GM12878 (cell line): Measurements from ENCODE around the gene PAXX. TPM values are rescaled to one million over a fixed set of nuclear protein-coding genes. Genes with fewer than 3 reads are reported as not detected.

Experiments
- ATAC-seq: fragments of 200-7000 bp; cut with Tn5 transposase; 3 replicates; pipeline ENCODE4 v1.9.1; 2020; ENCODE audit warnings: mild to moderate bottlenecking, moderate library complexity
- Bru-seq: library from RNA; stranded (reverse); fragments of 400-500 nt; gene quantifications from one replicate; lab custom pipeline; 2021; lab: Mats Ljungman, UMichigan
- BruChase-seq, 2 experiments: library from RNA; stranded (reverse); fragments of 400-500 nt; gene quantifications; one replicate each; lab custom pipeline; 2021; lab: Mats Ljungman, UMichigan
- BruUV-seq: library from RNA; stranded (reverse); fragments of 400-500 nt; replicated peaks from 2 replicates; lab custom pipeline; 2021; lab: Mats Ljungman, UMichigan
- CTCF ChIA-PET: fragments of 300-600 bp; sonication (Branson Sonifier 250); formaldehyde crosslinking; extraction: SDS; loops from one replicate; lab custom pipeline; 2021; ENCODE audit warnings: inconsistent platforms; lab: Yijun Ruan, JAX
- POLR2A ChIA-PET: fragments of 350-600 bp; formaldehyde crosslinking; extraction: SDS; loops from one replicate; lab custom pipeline; 2021; ENCODE audit warnings: inconsistent platforms; lab: Charles Lee
- RAD21 ChIA-PET: fragments of 300-600 bp; sonication (Branson Sonifier 250); formaldehyde crosslinking; loops from one replicate; lab custom pipeline; 2023; ENCODE audit warnings: antibody characterized with exemption; ENCODE audit not compliant: unreplicated experiment; lab: Charles Lee
- SMC1A ChIA-PET: fragments of 300-600 bp; sonication (Branson Sonifier 250); formaldehyde crosslinking; loops from one replicate; lab custom pipeline; 2023; ENCODE audit not compliant: unreplicated experiment, uncharacterized antibody; lab: Charles Lee
- DNase-seq: peaks from one replicate; pipeline ENCODE4 v3.0.0-alpha.2; 2011; ENCODE audit warnings: low read depth, low spot score
- FAIRE-seq: peaks from 3 replicates; lab custom pipeline; 2011; peaks lifted over from hg19 to GRCh38; lab: Jason Lieb, UNC
- H2AFZ ChIP-seq: 2 replicates; pipeline ENCODE4 v1.6.0; 2011; ENCODE audit warnings: low read depth, low read length, control low read depth; ENCODE audit not compliant: control insufficient read depth
- H3K27ac ChIP-seq: 2 replicates; pipeline ENCODE4 v1.5.1; 2011; ENCODE audit warnings: control low read depth; ENCODE audit not compliant: control insufficient read depth, insufficient read depth
- H3K27me3 ChIP-seq, 2 experiments: replicated peaks in 1 of 2; 2 replicates each; pipeline versions ENCODE4 v1.6.0 to v1.6.1; 2011; ENCODE audit warnings: low read length in 1 of 2; ENCODE audit not compliant: control insufficient read depth in 2 of 2, insufficient read depth in 2 of 2
- H3K36me3 ChIP-seq, 2 experiments: 2 replicates each; pipeline ENCODE4 v1.5.1; 2011; ENCODE audit warnings: low read length in 1 of 2; ENCODE audit not compliant: control insufficient read depth in 2 of 2, insufficient read depth in 2 of 2
- H3K4me1 ChIP-seq: 2 replicates; pipeline ENCODE4 v1.6.1; 2011; ENCODE audit warnings: mild to moderate bottlenecking, low read length, moderate library complexity, mixed read lengths; ENCODE audit not compliant: control insufficient read depth, insufficient read depth
- H3K4me2 ChIP-seq: 2 replicates; pipeline ENCODE4 v1.6.0; 2011; ENCODE audit warnings: control low read depth; ENCODE audit not compliant: control insufficient read depth, insufficient read depth
- H3K4me3 ChIP-seq: fragments of 200-600 bp; sonication (generic); 2 replicates; pipeline ENCODE4 v1.5.1; 2016
- H3K79me2 ChIP-seq: 2 replicates; pipeline ENCODE4 v1.6.0; 2011; ENCODE audit warnings: low read length; ENCODE audit not compliant: control insufficient read depth, insufficient read depth
- H3K9ac ChIP-seq: 2 replicates; pipeline ENCODE4 v1.8.0; 2011; ENCODE audit warnings: low read length, control low read depth, mixed read lengths; ENCODE audit not compliant: control insufficient read depth, insufficient read depth
- H3K9me3 ChIP-seq: replicated peaks from 3 replicates; pipeline ENCODE4 v1.5.1; 2011; ENCODE audit warnings: mild to moderate bottlenecking, low read length; ENCODE audit not compliant: control insufficient read depth, insufficient read depth
- H4K20me1 ChIP-seq: 2 replicates; pipeline ENCODE4 v1.6.0; 2011; ENCODE audit not compliant: control insufficient read depth, insufficient read depth
- BRCA1 ChIP-seq: IDR thresholded peaks from 2 replicates; pipeline ENCODE4 v1.6.1; 2011; ENCODE audit warnings: low read depth, low read length, improper control_type of control experiment
- CUX1 ChIP-seq: IDR thresholded peaks from 2 replicates; pipeline ENCODE4 v1.6.1; 2012; ENCODE audit warnings: improper control_type of control experiment, low read depth, low read length; ENCODE audit not compliant: insufficient replicate concordance
- HCFC1 ChIP-seq: fragments of 150-350 bp; IDR thresholded peaks from 2 replicates; pipeline ENCODE4 v1.6.1; 2014; ENCODE audit warnings: low read length
- MLLT1 ChIP-seq: fragments of 450-650 bp; IDR thresholded peaks from 2 replicates; pipeline ENCODE4 v1.6.1; 2016; ENCODE audit warnings: mild to moderate bottlenecking
- NFIC ChIP-seq: IDR thresholded peaks from 2 replicates; pipeline ENCODE4 v1.6.1; 2012; ENCODE audit warnings: low read depth, mild to moderate bottlenecking, inconsistent platforms, low read length, moderate library complexity
- NR2F1 ChIP-seq: fragments of 450-650 bp; conservative IDR thresholded peaks from 2 replicates; pipeline ENCODE4 v1.6.1; 2017; ENCODE audit warnings: mild to moderate bottlenecking
- RAD51 ChIP-seq: fragments of 450-650 bp; IDR thresholded peaks from 2 replicates; pipeline ENCODE4 v1.6.1; 2016; ENCODE audit warnings: moderate library complexity, mild to moderate bottlenecking, inconsistent platforms
- RB1 ChIP-seq: fragments of 450-650 bp; formaldehyde crosslinking; IDR thresholded peaks from 2 replicates; pipeline ENCODE4 v1.6.1; 2017; ENCODE audit warnings: mild to moderate bottlenecking, borderline replicate concordance
- ZBED1 ChIP-seq: IDR thresholded peaks from 2 replicates; pipeline ENCODE4 v1.6.1; 2016; ENCODE audit warnings: borderline replicate concordance
- ZNF217 ChIP-seq: fragments of 450-650 bp; IDR thresholded peaks from 2 replicates; pipeline ENCODE4 v1.6.1; 2017; ENCODE audit warnings: antibody characterized with exemption, mild to moderate bottlenecking
- ZNF274 ChIP-seq: IDR thresholded peaks from one replicate; pipeline ENCODE4 v1.8.0; 2011; ENCODE audit not compliant: insufficient read length, insufficient read depth
- WGBS: methylation state at CpG from one replicate; pipeline ENCODE4 v1.1.6; 2016; ENCODE audit warnings: low lambda C conversion rate; ENCODE audit not compliant: insufficient replicate concordance, insufficient coverage; ENCODE audit errors: missing lambda C conversion rate; 5-methylcytosine and 5-hydroxymethylcytosine counted together
- in situ Hi-C: fragments of 300-500 bp; cut with MboI; formaldehyde crosslinking; loops from 9 replicates; pipeline ENCODE4 v1.14.3; 2018; ENCODE audit warnings: mixed read lengths
- intact Hi-C: fragments of 100-400 bp; cut with micrococcal nuclease; formaldehyde crosslinking; loops from one replicate; pipeline ENCODE4 v1.14.2; 2022; ENCODE audit not compliant: unreplicated experiment
- long read RNA-seq, 2 experiments: library from polyadenylated mRNA; unstranded; transcript quantifications; one replicate each; pipeline ENCODE4 v2.0.0, GENCODE V29; 2019 to 2020
- polyA minus RNA-seq, 3 experiments: library from RNA; depleted of rRNA, polyadenylated mRNA; stranded (reverse); fragments of >200 nt; gene quantifications; 2 replicates each; pipeline ENCODE4 v1.2.3, GENCODE V29; 2011
- polyA plus RNA-seq, 11 experiments: library from polyadenylated mRNA; depleted of rRNA in 4 of 11; unstranded in 6 of 11; stranded (reverse) in 5 of 11; fragments of >200 nt; fragmentation: Nextera tagmentation in 4 of 11; fragmentation: Illumina TruSeq in 1 of 11; extraction: Ambion mirVana in 4 of 11; extraction: Trizol in 1 of 11; gene quantifications; 1 replicate in 1 of 11; 2 replicates in 10 of 11; pipeline versions ENCODE4 v1.2.1 to v1.2.3, GENCODE V29; 2011 to 2016; ENCODE audit warnings: inconsistent platforms in 2 of 11, missing spikeins in 2 of 11, low read depth in 1 of 11
- total RNA-seq, 4 experiments: library from RNA; depleted of rRNA in 3 of 4; stranded (reverse); fragments of >200 nt in 3 of 4; fragmentation: Illumina TruSeq in 1 of 4; extraction: Trizol in 1 of 4; gene quantifications; 2 replicates each; pipeline versions ENCODE4 v1.2.1 to v1.2.3, GENCODE V29; 2013 to 2021

Gene PAXX
- total RNA-seq (2013; cell fraction: nucleolus; rRNA removed) = 9.5 and 11.5 TPM in 2 replicates
- total RNA-seq (2014; rRNA removed) = 30.9 and 44.3 TPM in 2 replicates
- total RNA-seq (2014; rRNA removed; fragmentation: Illumina TruSeq; extraction: Trizol) = 10.5 and 14.7 TPM in 2 replicates
- 47.7 and 49.3 TPM in 2 replicates for total RNA-seq (2021)
- polyA plus RNA-seq (2011; ENCODE audit: low read depth) = 4.3 TPM
- 6.2 and 10.9 TPM in 2 replicates for polyA plus RNA-seq (2011; rRNA removed)
- polyA plus RNA-seq (2011; cell fraction: cytosol; rRNA removed) = 17.6 and 32.9 TPM in 2 replicates
- 78.2 and 86.4 TPM in 2 replicates for polyA plus RNA-seq (2011; cell fraction: nucleus; rRNA removed)
- 17.3 and 17.5 TPM in 2 replicates for polyA plus RNA-seq (2012)
- 1.4 and 4.1 TPM in 2 replicates for polyA plus RNA-seq (2014; fragmentation: Illumina TruSeq; extraction: Trizol)
- polyA plus RNA-seq (2014; fragmentation: Nextera tagmentation; extraction: Ambion mirVana) = 1 to 10 TPM in 1 of 2 experiments, under 1 TPM in 1; 0.18 to 2.9 TPM
- polyA plus RNA-seq (2014; rRNA removed) = 50.6 and 67.5 TPM in 2 replicates
- 10 to 100 TPM; 60.1 to 60.6 TPM for polyA plus RNA-seq (2016; fragmentation: Nextera tagmentation; extraction: Ambion mirVana)
- 3.0 and 4.4 TPM in 2 replicates for polyA minus RNA-seq (2011; rRNA and poly(A)+ RNA removed)
- 3.3 and 5.2 TPM in 2 replicates for polyA minus RNA-seq (2011; cell fraction: cytosol; rRNA and poly(A)+ RNA removed)
- polyA minus RNA-seq (2011; cell fraction: nucleus; rRNA and poly(A)+ RNA removed) = 17.0 and 31.3 TPM in 2 replicates
- Bru-seq, nascent RNA = percentile 58 among the genes with signal in this experiment
- BruChase-seq, experiment 1, labeled RNA remaining after a 6-hour chase = percentile 61 among the genes with signal in this experiment
- percentile 54 among the genes with signal in this experiment for BruChase-seq, experiment 2, labeled RNA remaining after a 2-hour chase
- long read RNA-seq, experiment 1, transcript PAXX-201 (7 exons, 812 nt) = major isoform, 16 of 24 reads
- long read RNA-seq, experiment 1, partial matches to known transcripts = 1 of 24 reads
- long read RNA-seq, experiment 1, other reads (novel, unspliced or antisense) = 5 of 24 reads
- long read RNA-seq, experiment 2, partial matches to known transcripts = 0 of 13 reads
- long read RNA-seq, experiment 2, other reads (novel, unspliced or antisense) = 7 of 13 reads

GRCh38 chr9:136991993-136992818, at the start of gene PAXX:
Gene PAXX, plus strand, starts transcription at chr9:136992422. Its CDS starts 22 bp downstream, at chr9:136992444.
- RAD21 ChIA-PET = interaction anchor here (1.3 to 1.7 kb wide), 2 partner anchors 45 to 226 kb away, joined by 3 to 8 read pairs; no protein-coding TSS in a partner anchor
- Histone ChIP-seq H3K9me3 (no peaks in the 10 kb centered on the region; the same call in 2 of the 3 replicates), H4K20me1 (no peaks in the 10 kb centered on the region), H2AFZ (peak within 1 kb of the TSS; percentile 92), H3K4me1 (peaks cover 20% of the 10 kb centered on the region), H3K36me3 (no peaks in the 10 kb centered on the region), H3K4me3 (peak within 1 kb of the TSS; percentile 73), H3K79me2 (no peaks in the 10 kb centered on the region; the same call in 1 of the 2 replicates), H3K9ac (peak within 1 kb of the TSS; percentile 66), H3K27ac (peak within 1 kb of the TSS; percentile 63), H3K4me2 (peak within 1 kb of the TSS; percentile 99), H3K27me3 (peaks cover 2 to 4% of the 10 kb centered on the region in 2 experiments; a peak in 3 of 4 replicates)
- in situ Hi-C loops (no loop called here), intact Hi-C loops (loop anchor here (1.0 kb wide), 1 partner anchor 48 kb away; the partner anchor contains the start of gene FBXW5)
- SMC1A ChIA-PET = interaction anchor here (0.8 to 1.1 kb wide), 3 partner anchors 27 to 44 kb away, joined by 3 to 4 read pairs (median 4); no protein-coding TSS in a partner anchor
- CTCF ChIA-PET = interaction anchor here (0.6 to 3.3 kb wide), 11 partner anchors 8 to 205 kb away, joined by 3 to 17 read pairs (median 4); no protein-coding TSS in a partner anchor
- POLR2A ChIA-PET = interaction anchor here (0.9 to 1.5 kb wide), 6 partner anchors 8 to 249 kb away, joined by 3 to 5 read pairs (median 4); partner anchors contain the start of gene TUBB4B
- ATAC-seq (peak; percentile 94), FAIRE-seq (no peak), DNase-seq (no peak)
- WGBS = 2% methylated on average over 49 of the region's 92 CpGs
- TSS peak; percentile 93 for BruUV-seq
- no peak for TF ChIP-seq ZNF217
- TF ChIP-seq NR2F1 = peak; percentile 19; the same call in 1 of the 2 replicates
- no peak for TF ChIP-seq RAD51
- TF ChIP-seq NFIC = no peak
- peak; percentile 78; the same call in 1 of the 2 replicates for TF ChIP-seq RB1
- TF ChIP-seq CUX1 = no peak
- no peak; the same call in 1 of the 2 replicates for TF ChIP-seq HCFC1
- TF ChIP-seq BRCA1 = no peak
- TF ChIP-seq MLLT1 = no peak
- TF ChIP-seq ZBED1 = no peak
- TF ChIP-seq ZNF274 = no peak
